Trophoblast cell (in vitro differentiated cells and primary cell): ENCODE measurements around the gene RGS10.
A peak's percentile ranks its signal among the peaks of the same experiment; 100 is the strongest.
"Not testable (repeated sequence)": the region's sequence is repeated elsewhere in the genome, so short reads cannot be mapped to it uniquely, and the experiment has no call there.

Experiments
- DNase-seq, 2 donors: peaks; one replicate each; pipeline ENCODE4 v3.0.0-alpha.2; 2016
- H2AFZ ChIP-seq: 2 replicates; pipeline ENCODE4 v1.6.1; 2013; ENCODE audit warnings: low read length, moderate library complexity, mild to moderate bottlenecking; ENCODE audit not compliant: insufficient read depth, poor library complexity
- H2AK5ac ChIP-seq: 2 replicates; pipeline ENCODE4 v1.6.1; 2013; ENCODE audit warnings: mild to moderate bottlenecking, low read length
- H2BK120ac ChIP-seq: 2 replicates; pipeline ENCODE4 v1.6.1; 2013; ENCODE audit warnings: low read length, mild to moderate bottlenecking, moderate library complexity; ENCODE audit not compliant: insufficient read depth, poor library complexity
- H2BK12ac ChIP-seq: 2 replicates; pipeline ENCODE4 v1.6.1; 2013; ENCODE audit warnings: mild to moderate bottlenecking, low read length, moderate library complexity
- H2BK5ac ChIP-seq: 2 replicates; pipeline ENCODE4 v1.6.1; 2013; ENCODE audit warnings: low read length, low read depth, moderate library complexity, mild to moderate bottlenecking; ENCODE audit not compliant: poor library complexity
- H3K14ac ChIP-seq: 2 replicates; pipeline ENCODE4 v1.6.1; 2013; ENCODE audit warnings: mild to moderate bottlenecking, low read length
- H3K18ac ChIP-seq: 2 replicates; pipeline ENCODE4 v1.6.1; 2013; ENCODE audit warnings: mild to moderate bottlenecking, low read length
- H3K23ac ChIP-seq: 2 replicates; pipeline ENCODE4 v1.6.1; 2013; ENCODE audit warnings: low read length
- H3K27ac ChIP-seq: 2 replicates; pipeline ENCODE4 v1.5.1; 2013; ENCODE audit warnings: low read depth, mild to moderate bottlenecking, inconsistent platforms, low read length, moderate library complexity
- H3K27me3 ChIP-seq: 2 replicates; pipeline ENCODE4 v1.6.1; 2013; ENCODE audit warnings: inconsistent platforms, mild to moderate bottlenecking, low read length, moderate library complexity; ENCODE audit not compliant: insufficient read depth
- H3K36me3 ChIP-seq, 2 experiments: 1 replicate in 1 of 2; 2 replicates in 1 of 2; pipeline ENCODE4 v1.6.1; 2013; ENCODE audit warnings: low read length in 2 of 2, mild to moderate bottlenecking in 2 of 2, moderate library complexity in 1 of 2; ENCODE audit not compliant: insufficient read depth in 2 of 2, control insufficient read depth in 1 of 2
- H3K4ac ChIP-seq: 2 replicates; pipeline ENCODE4 v1.6.1; 2013; ENCODE audit warnings: low read depth, mild to moderate bottlenecking, low read length, moderate library complexity
- H3K4me1 ChIP-seq, 2 experiments: 1 replicate in 1 of 2; 2 replicates in 1 of 2; pipeline ENCODE4 v1.6.1; 2013; ENCODE audit warnings: low read length in 2 of 2, mild to moderate bottlenecking in 2 of 2, moderate library complexity in 1 of 2; ENCODE audit not compliant: insufficient read depth in 2 of 2, control insufficient read depth in 1 of 2
- H3K4me2 ChIP-seq: 2 replicates; pipeline ENCODE4 v1.6.1; 2013; ENCODE audit warnings: inconsistent platforms, mild to moderate bottlenecking, low read length, moderate library complexity
- H3K4me3 ChIP-seq: 2 replicates; pipeline ENCODE4 v1.5.1; 2013; ENCODE audit warnings: mild to moderate bottlenecking, low read depth, low read length, inconsistent platforms
- H3K79me1 ChIP-seq: one replicate; pipeline ENCODE4 v1.6.1; 2013; ENCODE audit warnings: low read length
- H3K79me2 ChIP-seq: 2 replicates; pipeline ENCODE4 v1.6.1; 2013; ENCODE audit warnings: low read length, mild to moderate bottlenecking; ENCODE audit not compliant: control insufficient read depth, insufficient read depth, poor library complexity
- H3K9ac ChIP-seq: 2 replicates; pipeline ENCODE4 v1.6.1; 2013; ENCODE audit warnings: mild to moderate bottlenecking, low read length
- H3K9me3 ChIP-seq: 2 replicates; pipeline ENCODE4 v1.6.1; 2013; ENCODE audit warnings: low read depth, mild to moderate bottlenecking, control low read depth, inconsistent platforms, low read length; ENCODE audit not compliant: insufficient read depth
- H4K12ac ChIP-seq: 2 replicates; pipeline ENCODE4 v1.6.1; 2013; ENCODE audit warnings: low read depth, mild to moderate bottlenecking, low read length, moderate library complexity
- H4K8ac ChIP-seq: 2 replicates; pipeline ENCODE4 v1.6.1; 2013; ENCODE audit warnings: low read depth, mild to moderate bottlenecking, low read length, moderate library complexity
- H4K91ac ChIP-seq: one replicate; pipeline ENCODE4 v1.6.1; 2013; ENCODE audit warnings: low read depth, mild to moderate bottlenecking, low read length, moderate library complexity
- WGBS: extraction: QIAGEN DNeasy Blood & Tissue Kit; methylation state at CpG from one replicate; pipeline ENCODE4 v1.1.7; 2013; ENCODE audit warnings: missing lambda C conversion rate; ENCODE audit not compliant: insufficient read length, insufficient coverage; ENCODE audit errors: extremely low coverage; 5-methylcytosine and 5-hydroxymethylcytosine counted together

RGS10 gene

DNA sequence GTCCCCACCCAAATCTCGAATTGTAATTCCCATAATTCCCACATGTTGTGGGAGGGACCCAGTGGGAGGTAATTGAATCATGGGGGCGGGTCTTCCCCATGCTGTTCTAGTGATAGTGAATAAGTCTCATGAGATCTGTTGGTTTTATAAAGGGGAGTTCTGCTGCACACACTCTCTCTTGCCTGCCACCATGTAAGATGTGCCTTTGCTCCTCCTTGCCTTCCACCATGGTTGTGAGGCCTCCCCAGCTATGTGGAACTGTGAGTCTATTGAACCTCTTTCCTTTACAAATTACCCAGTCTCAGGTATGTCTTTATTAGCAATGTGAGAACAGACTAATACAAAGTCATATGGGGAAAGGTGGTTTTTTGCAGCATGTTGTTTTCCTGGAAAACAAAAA is 79.3 kb downstream of the RGS10 start:
- not testable (repeated sequence) for H3K27ac ChIP-seq, H3K79me1 ChIP-seq, H4K12ac ChIP-seq, H3K4me1 ChIP-seq, H2BK5ac ChIP-seq, H3K9ac ChIP-seq, H2AFZ ChIP-seq, H2BK120ac ChIP-seq, H3K9me3 ChIP-seq, H3K27me3 ChIP-seq, DNase-seq, H3K4me2 ChIP-seq, H4K8ac ChIP-seq, H3K36me3 ChIP-seq, H3K4me3 ChIP-seq, H2BK12ac ChIP-seq, H4K91ac ChIP-seq, H3K23ac ChIP-seq, H3K4ac ChIP-seq, H3K18ac ChIP-seq, H3K79me2 ChIP-seq, H2AK5ac ChIP-seq, H3K14ac ChIP-seq
- no CpG with 5 or more reads among the region's 2 CpGs for WGBS

DNA sequence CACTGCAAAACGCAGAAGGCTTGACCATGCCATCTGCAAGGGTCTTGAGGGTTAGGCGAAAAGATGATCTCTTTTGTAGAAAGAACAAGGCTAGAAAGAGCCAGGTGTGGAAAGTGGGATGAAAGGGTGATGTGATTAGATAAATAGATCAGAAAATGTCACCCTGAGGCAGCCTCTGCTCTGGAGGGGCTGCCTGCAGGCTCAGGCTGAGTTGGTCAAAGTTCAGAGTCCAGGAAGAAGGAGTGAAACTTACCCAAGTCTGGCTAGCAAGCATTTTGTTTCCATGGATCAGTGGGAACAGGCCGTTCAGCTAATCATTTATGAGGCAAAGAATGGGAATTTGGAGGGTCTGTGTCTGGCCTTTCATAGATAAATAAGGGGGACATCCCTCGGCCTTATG is 79.7 kb downstream of the RGS10 start:
- H3K79me2 ChIP-seq = no peaks in the 10 kb centered on the region

GRCh38 chr10:119461923-119462322 is 80.6 kb downstream of the RGS10 start:
- H3K4me3 ChIP-seq = no peak overlapping the region
- WGBS = no CpG with 5 or more reads among the region's 2 CpGs
- no peak overlapping the region for H3K9ac ChIP-seq
- H2BK12ac ChIP-seq = no peak overlapping the region
- no peak overlapping the region for H3K14ac ChIP-seq
- no peak overlapping the region for H4K12ac ChIP-seq
- no peak overlapping the region for H2AK5ac ChIP-seq
- H3K79me2 ChIP-seq = no peaks in the 10 kb centered on the region
- no peak overlapping the region for H2AFZ ChIP-seq
- no peak overlapping the region for H4K8ac ChIP-seq
- H3K4ac ChIP-seq = no peak overlapping the region
- no peaks in the 10 kb centered on the region for H3K27me3 ChIP-seq
- H3K36me3 ChIP-seq = no peaks in the 10 kb centered on the region
- no peak overlapping the region for H4K91ac ChIP-seq
- H3K4me1 ChIP-seq = no peaks in the 10 kb centered on the region
- no peak overlapping the region for H2BK5ac ChIP-seq
- no peaks in the 10 kb centered on the region for H3K79me1 ChIP-seq
- H3K4me2 ChIP-seq = no peak overlapping the region
- H3K23ac ChIP-seq = no peak overlapping the region
- DNase-seq = peak in 1 of 2 donors; percentile 70
- H3K18ac ChIP-seq = no peak overlapping the region
- peaks cover 3% of the 10 kb centered on the region for H3K9me3 ChIP-seq
- H3K27ac ChIP-seq = no peak overlapping the region
- no peak overlapping the region for H2BK120ac ChIP-seq

More for the DNA sequence above, 79.7 kb downstream of the RGS10 start:
- no peak overlapping the region for H3K4ac ChIP-seq
- H3K14ac ChIP-seq = no peak overlapping the region
- H3K23ac ChIP-seq = no peak overlapping the region
- no peak overlapping the region for H2BK12ac ChIP-seq
- no peaks in the 10 kb centered on the region for H3K36me3 ChIP-seq
- H4K8ac ChIP-seq = no peak overlapping the region
- no peaks in the 10 kb centered on the region for H3K27me3 ChIP-seq
- no peak overlapping the region for H2BK120ac ChIP-seq
- H2AFZ ChIP-seq = no peak overlapping the region
- H3K4me2 ChIP-seq = no peak overlapping the region
- H3K79me1 ChIP-seq = no peaks in the 10 kb centered on the region
- no peak overlapping the region for H3K9ac ChIP-seq
- no peak overlapping the region for H3K4me3 ChIP-seq
- peak in 1 of 2 donors; percentile 59 for DNase-seq
- WGBS = no CpG with 5 or more reads among the region's 4 CpGs
- no peaks in the 10 kb centered on the region for H3K4me1 ChIP-seq
- peaks cover 3% of the 10 kb centered on the region for H3K9me3 ChIP-seq
- no peak overlapping the region for H3K18ac ChIP-seq
- no peak overlapping the region for H2BK5ac ChIP-seq
- no peak overlapping the region for H3K27ac ChIP-seq
- H4K91ac ChIP-seq = no peak overlapping the region
- H2AK5ac ChIP-seq = no peak overlapping the region
- no peak overlapping the region for H4K12ac ChIP-seq

GRCh38 chr10:119461380-119461779 is 81.1 kb downstream of the RGS10 start:
- Histone ChIP-seq H3K4me1 (no peaks in the 10 kb centered on the region), H3K4me3 (no peak overlapping the region), H3K18ac (no peak overlapping the region)

More at GRCh38 chr10:119461380-119461779, 81.1 kb downstream of the RGS10 start:
- H3K79me2 ChIP-seq = no peaks in the 10 kb centered on the region
- no peaks in the 10 kb centered on the region for H3K36me3 ChIP-seq
- H2AFZ ChIP-seq = no peak overlapping the region
- no peak overlapping the region for H3K23ac ChIP-seq
- H2BK12ac ChIP-seq = no peak overlapping the region
- no CpG with 5 or more reads among the region's 3 CpGs for WGBS
- no peak overlapping the region for H3K9ac ChIP-seq
- H2AK5ac ChIP-seq = no peak overlapping the region
- no peak overlapping the region for H2BK5ac ChIP-seq
- H4K12ac ChIP-seq = no peak overlapping the region
- H4K91ac ChIP-seq = no peak overlapping the region
- H3K27me3 ChIP-seq = no peaks in the 10 kb centered on the region
- no peak overlapping the region for H2BK120ac ChIP-seq
- H3K27ac ChIP-seq = no peak overlapping the region
- H3K79me1 ChIP-seq = no peaks in the 10 kb centered on the region
- DNase-seq = peak; percentile 77 to 91
- no peak overlapping the region for H4K8ac ChIP-seq
- no peak overlapping the region for H3K4ac ChIP-seq
- H3K4me2 ChIP-seq = no peak overlapping the region
- no peak overlapping the region for H3K14ac ChIP-seq
- peaks cover 3% of the 10 kb centered on the region for H3K9me3 ChIP-seq
